HEK293 (cell line): ENCODE measurements around the gene HRCT1.

ENCODE experiments used
- CTCF ChIA-PET: fragments of 350-600 bp; formaldehyde crosslinking; extraction: SDS; loops from one replicate; lab custom pipeline; 2021; ENCODE audit warnings: antibody characterized with exemption; lab: Yijun Ruan, JAX
- POLR2A ChIA-PET: fragments of 300-600 bp; formaldehyde crosslinking; extraction: SDS; loops from one replicate; lab custom pipeline; 2020; ENCODE audit warnings: antibody characterized with exemption, inconsistent platforms; lab: Yijun Ruan, JAX
- H3K27ac ChIP-seq: fragments of 200-500 bp; sonication (Bioruptor generic); 2 replicates; pipeline ENCODE4 v1.5.1; 2014; ENCODE audit warnings: low read depth, low read length, control low read depth, inconsistent platforms; ENCODE audit errors: extremely low read depth
- H3K36me3 ChIP-seq, 2 experiments: fragments of 200-500 bp in 1 of 2; sonication (Bioruptor generic) in 1 of 2; 1 replicate in 1 of 2; 2 replicates in 1 of 2; pipeline ENCODE4 v1.5.1; 2014 to 2017; ENCODE audit warnings: inconsistent platforms in 2 of 2, low read length in 2 of 2; ENCODE audit not compliant: control insufficient read depth in 2 of 2, insufficient read depth in 1 of 2
- H3K4me1 ChIP-seq: fragments of 200-500 bp; sonication (Bioruptor generic); 2 replicates; pipeline ENCODE4 v1.5.1; 2014; ENCODE audit warnings: mild to moderate bottlenecking, low read length, inconsistent platforms; ENCODE audit not compliant: control insufficient read depth, insufficient read depth
- H3K4me3 ChIP-seq: 2 replicates; pipeline ENCODE4 v1.5.1; 2011; ENCODE audit warnings: low read depth, mild to moderate bottlenecking, control low read depth, low read length, moderate library complexity
- H3K9me3 ChIP-seq: fragments of 200-500 bp; sonication (Bioruptor generic); 2 replicates; pipeline ENCODE4 v1.5.1; 2014; ENCODE audit warnings: low read depth, low read length, inconsistent platforms; ENCODE audit not compliant: control insufficient read depth, insufficient read depth
- GFI1B ChIP-seq: fragments of 450-650 bp; formaldehyde crosslinking; IDR thresholded peaks from 2 replicates; pipeline ENCODE4 v1.5.1; 2016; ENCODE audit warnings: missing biosample characterization, missing genetic modification characterization
- REPIN1 ChIP-seq: fragments of 450-650 bp; formaldehyde crosslinking; IDR thresholded peaks from 2 replicates; pipeline ENCODE4 v1.5.1; 2017; ENCODE audit warnings: missing biosample characterization, missing genetic modification characterization, low read depth
- SCRT2 ChIP-seq: fragments of 450-650 bp; formaldehyde crosslinking; IDR thresholded peaks from 2 replicates; pipeline ENCODE4 v1.5.1; 2016; ENCODE audit warnings: missing biosample characterization, missing genetic modification characterization
- YY1 ChIP-seq: fragments of 450-650 bp; formaldehyde crosslinking; IDR thresholded peaks from 2 replicates; pipeline ENCODE4 v1.5.1; 2018; ENCODE audit warnings: missing biosample characterization, missing genetic modification characterization
- ZBTB8A ChIP-seq: fragments of 450-650 bp; formaldehyde crosslinking; IDR thresholded peaks from 2 replicates; pipeline ENCODE4 v1.5.1; 2016; ENCODE audit warnings: missing biosample characterization, missing genetic modification characterization
- ZNF146 ChIP-seq: fragments of 450-650 bp; formaldehyde crosslinking; IDR thresholded peaks from 2 replicates; pipeline ENCODE4 v1.5.1; 2016; ENCODE audit warnings: missing biosample characterization, missing genetic modification characterization
- ZNF202 ChIP-seq: fragments of 450-650 bp; formaldehyde crosslinking; IDR thresholded peaks from 2 replicates; pipeline ENCODE4 v1.5.1; 2016; ENCODE audit warnings: missing biosample characterization, missing genetic modification characterization, borderline replicate concordance
- ZNF214 ChIP-seq: fragments of 450-650 bp; formaldehyde crosslinking; IDR thresholded peaks from 2 replicates; pipeline ENCODE4 v1.5.1; 2017; ENCODE audit warnings: missing biosample characterization, mild to moderate bottlenecking, missing genetic modification characterization, borderline replicate concordance
- ZNF426 ChIP-seq: fragments of 450-650 bp; formaldehyde crosslinking; IDR thresholded peaks from 2 replicates; pipeline ENCODE4 v1.5.1; 2017; ENCODE audit warnings: missing biosample characterization, missing genetic modification characterization, mild to moderate bottlenecking, inconsistent platforms, moderate library complexity
- ZNF544 ChIP-seq: fragments of 450-650 bp; formaldehyde crosslinking; IDR thresholded peaks from 2 replicates; pipeline ENCODE4 v1.5.0; 2017; ENCODE audit warnings: missing biosample characterization, missing genetic modification characterization
- ZNF785 ChIP-seq: fragments of 450-650 bp; formaldehyde crosslinking; IDR thresholded peaks from 2 replicates; pipeline ENCODE4 v1.5.1; 2016; ENCODE audit warnings: missing biosample characterization, missing genetic modification characterization
- TF ChIP-seq, protein P1 (sequence below): fragments of 450-650 bp; formaldehyde crosslinking; IDR thresholded peaks from 2 replicates; pipeline ENCODE4 v1.5.1; 2016; ENCODE audit warnings: missing biosample characterization, missing genetic modification characterization
- TF ChIP-seq, protein P2 (sequence below): fragments of 450-650 bp; formaldehyde crosslinking; IDR thresholded peaks from 2 replicates; pipeline ENCODE4 v1.5.1; 2016; ENCODE audit warnings: missing biosample characterization, missing genetic modification characterization, borderline replicate concordance
- TF ChIP-seq, protein P3 (sequence below): fragments of 450-650 bp; formaldehyde crosslinking; IDR thresholded peaks from 2 replicates; pipeline ENCODE4 v1.5.1; 2016; ENCODE audit warnings: missing biosample characterization, missing genetic modification characterization
- TF ChIP-seq, protein P4 (sequence below): fragments of 450-650 bp; formaldehyde crosslinking; IDR thresholded peaks from 2 replicates; pipeline ENCODE4 v1.5.1; 2016; ENCODE audit warnings: missing biosample characterization, missing genetic modification characterization, borderline replicate concordance

Gene HRCT1

DNA sequence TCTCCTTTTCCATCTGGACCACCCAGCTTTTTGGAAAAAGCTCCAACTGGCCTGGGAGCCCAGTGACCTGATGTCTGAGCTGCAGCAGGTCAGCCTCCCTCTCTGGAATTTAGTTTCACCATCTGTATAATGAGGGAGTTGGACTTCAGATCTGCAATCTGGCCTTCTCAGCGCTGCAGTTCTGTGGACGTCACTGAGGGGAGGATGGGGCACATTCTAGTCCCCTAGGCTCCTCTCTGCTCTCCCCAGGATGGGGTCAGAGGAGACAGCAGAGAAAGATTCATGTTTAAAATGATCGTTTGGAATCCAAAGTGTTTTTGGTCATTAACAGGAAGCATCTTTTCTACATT, 46.0 kb upstream of the HRCT1 start:
- H3K4me1 ChIP-seq: no peaks in the 10 kb centered on the region
- ChIA-PET CTCF (interaction anchor here (0.5 to 1.5 kb wide), 3 partner anchors 15 to 22 kb away, joined by 3 to 5 read pairs (median 3); no protein-coding TSS in a partner anchor), POLR2A (no interaction called here)
- H3K27ac ChIP-seq: no peak overlapping the region
- TF ChIP-seq YY1 (no peak), ZNF146 (tag by site-specific recombination) (no peak), ZNF544 (tag by site-specific recombination) (no peak)
- TF ChIP-seq, protein P1, sequence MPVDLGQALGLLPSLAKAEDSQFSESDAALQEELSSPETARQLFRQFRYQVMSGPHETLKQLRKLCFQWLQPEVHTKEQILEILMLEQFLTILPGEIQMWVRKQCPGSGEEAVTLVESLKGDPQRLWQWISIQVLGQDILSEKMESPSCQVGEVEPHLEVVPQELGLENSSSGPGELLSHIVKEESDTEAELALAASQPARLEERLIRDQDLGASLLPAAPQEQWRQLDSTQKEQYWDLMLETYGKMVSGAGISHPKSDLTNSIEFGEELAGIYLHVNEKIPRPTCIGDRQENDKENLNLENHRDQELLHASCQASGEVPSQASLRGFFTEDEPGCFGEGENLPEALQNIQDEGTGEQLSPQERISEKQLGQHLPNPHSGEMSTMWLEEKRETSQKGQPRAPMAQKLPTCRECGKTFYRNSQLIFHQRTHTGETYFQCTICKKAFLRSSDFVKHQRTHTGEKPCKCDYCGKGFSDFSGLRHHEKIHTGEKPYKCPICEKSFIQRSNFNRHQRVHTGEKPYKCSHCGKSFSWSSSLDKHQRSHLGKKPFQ (tag by site-specific recombination): no peak
- TF ChIP-seq, protein P2, sequence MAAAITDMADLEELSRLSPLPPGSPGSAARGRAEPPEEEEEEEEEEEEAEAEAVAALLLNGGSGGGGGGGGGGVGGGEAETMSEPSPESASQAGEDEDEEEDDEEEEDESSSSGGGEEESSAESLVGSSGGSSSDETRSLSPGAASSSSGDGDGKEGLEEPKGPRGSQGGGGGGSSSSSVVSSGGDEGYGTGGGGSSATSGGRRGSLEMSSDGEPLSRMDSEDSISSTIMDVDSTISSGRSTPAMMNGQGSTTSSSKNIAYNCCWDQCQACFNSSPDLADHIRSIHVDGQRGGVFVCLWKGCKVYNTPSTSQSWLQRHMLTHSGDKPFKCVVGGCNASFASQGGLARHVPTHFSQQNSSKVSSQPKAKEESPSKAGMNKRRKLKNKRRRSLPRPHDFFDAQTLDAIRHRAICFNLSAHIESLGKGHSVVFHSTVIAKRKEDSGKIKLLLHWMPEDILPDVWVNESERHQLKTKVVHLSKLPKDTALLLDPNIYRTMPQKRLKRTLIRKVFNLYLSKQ (tag by site-specific recombination): no peak
- no peak overlapping the region for H3K4me3 ChIP-seq
- no peaks in the 10 kb centered on the region for H3K9me3 ChIP-seq
- H3K36me3 ChIP-seq: no peaks in the 10 kb centered on the region

DNA sequence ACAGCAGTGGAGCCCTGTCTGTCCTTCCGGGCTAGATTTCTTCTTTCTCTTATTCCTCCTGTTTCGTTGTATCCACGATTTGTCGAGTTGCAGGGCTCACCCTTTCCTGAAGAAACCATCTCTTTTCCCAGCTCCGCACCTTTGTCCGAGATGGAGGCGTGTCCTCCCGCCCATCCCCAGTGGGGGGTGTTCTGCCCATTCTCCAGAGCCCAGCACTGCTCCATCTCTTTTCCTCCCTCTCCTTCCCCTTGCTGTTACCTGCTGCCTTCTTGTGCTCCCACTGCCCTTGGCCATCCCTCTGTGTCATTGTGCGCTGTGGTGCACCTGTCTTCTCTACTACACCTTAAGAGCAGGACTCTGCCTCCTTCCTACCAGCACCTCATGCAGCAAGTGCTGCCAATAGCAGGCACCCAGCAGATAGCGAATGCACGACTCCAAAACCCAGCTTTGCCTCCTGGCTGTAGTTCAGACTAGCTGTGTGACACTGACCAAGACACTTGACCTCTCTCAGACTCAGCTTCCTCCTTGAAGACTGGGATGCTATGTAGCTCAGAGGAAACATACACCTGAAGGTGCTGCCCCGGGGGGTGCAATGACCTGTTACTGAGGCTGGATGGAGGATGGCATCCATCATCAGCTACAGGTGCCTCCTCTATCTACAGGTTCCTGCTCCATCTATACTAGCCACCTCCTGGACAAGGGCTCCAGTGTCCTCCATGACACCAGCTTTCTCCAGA, 44.7 kb upstream of the HRCT1 start:
- no peak for TF ChIP-seq ZNF426 (tag by site-specific recombination)
- peak; percentile 59 for TF ChIP-seq SCRT2 (tag by site-specific recombination)
- H3K4me3 ChIP-seq: no peak overlapping the region
- ChIA-PET POLR2A (no interaction called here), CTCF (interaction anchor here (1.0 to 4.1 kb wide), 3 partner anchors 20 to 71 kb away, joined by 3 to 26 read pairs (median 3); no protein-coding TSS in a partner anchor)
- H3K4me1 ChIP-seq: no peaks in the 10 kb centered on the region
- H3K9me3 ChIP-seq: no peaks in the 10 kb centered on the region
- no peak overlapping the region for H3K27ac ChIP-seq
- H3K36me3 ChIP-seq: no peaks in the 10 kb centered on the region

DNA sequence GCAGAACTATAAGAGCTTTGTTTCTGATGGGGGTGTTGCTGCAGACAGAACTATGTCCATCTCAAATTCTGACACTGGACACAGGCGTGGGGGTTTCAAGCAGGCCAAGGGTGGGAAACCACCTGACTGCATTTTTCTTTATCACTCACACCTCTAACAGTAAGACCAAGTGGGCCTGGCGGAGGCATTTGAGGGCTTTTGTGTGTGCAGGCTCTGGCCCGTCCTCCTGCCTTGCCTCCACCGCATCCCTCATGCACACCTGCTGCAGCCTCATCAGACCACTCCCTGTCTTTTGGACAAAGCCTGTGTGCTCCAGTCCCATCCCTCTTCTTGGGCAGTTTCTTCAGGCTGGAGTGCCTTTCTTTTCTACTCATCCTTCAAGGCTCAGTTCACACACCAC, 43.7 kb upstream of the HRCT1 start:
- no peaks in the 10 kb centered on the region for H3K4me1 ChIP-seq
- H3K4me3 ChIP-seq: no peak overlapping the region
- H3K9me3 ChIP-seq: no peaks in the 10 kb centered on the region
- H3K27ac ChIP-seq: no peak overlapping the region
- CTCF ChIA-PET: interaction anchor here (0.9 to 4.1 kb wide), 3 partner anchors 19 to 72 kb away, joined by 3 to 26 read pairs (median 3); no protein-coding TSS in a partner anchor
- POLR2A ChIA-PET: no interaction called here
- H3K36me3 ChIP-seq: no peaks in the 10 kb centered on the region
- TF ChIP-seq GFI1B (no peak), ZNF202 (tag by site-specific recombination) (no peak), REPIN1 (no peak), ZNF214 (tag by site-specific recombination) (no peak), ZBTB8A (tag by site-specific recombination) (no peak), ZNF785 (no peak)
- TF ChIP-seq, protein P3, sequence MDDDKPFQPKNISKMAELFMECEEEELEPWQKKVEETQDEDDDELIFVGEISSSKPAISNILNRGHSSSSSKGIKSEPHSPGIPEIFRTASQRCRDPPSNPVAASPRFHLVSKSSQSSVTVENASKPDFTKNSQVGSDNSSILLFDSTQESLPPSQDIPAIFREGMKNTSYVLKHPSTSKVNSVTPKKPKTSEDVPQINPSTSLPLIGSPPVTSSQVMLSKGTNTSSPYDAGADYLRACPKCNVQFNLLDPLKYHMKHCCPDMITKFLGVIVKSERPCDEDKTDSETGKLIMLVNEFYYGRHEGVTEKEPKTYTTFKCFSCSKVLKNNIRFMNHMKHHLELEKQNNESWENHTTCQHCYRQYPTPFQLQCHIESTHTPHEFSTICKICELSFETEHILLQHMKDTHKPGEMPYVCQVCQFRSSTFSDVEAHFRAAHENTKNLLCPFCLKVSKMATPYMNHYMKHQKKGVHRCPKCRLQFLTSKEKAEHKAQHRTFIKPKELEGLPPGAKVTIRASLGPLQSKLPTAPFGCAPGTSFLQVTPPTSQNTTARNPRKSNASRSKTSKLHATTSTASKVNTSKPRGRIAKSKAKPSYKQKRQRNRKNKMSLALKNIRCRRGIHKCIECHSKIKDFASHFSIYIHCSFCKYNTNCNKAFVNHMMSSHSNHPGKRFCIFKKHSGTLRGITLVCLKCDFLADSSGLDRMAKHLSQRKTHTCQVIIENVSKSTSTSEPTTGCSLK (tag by site-specific recombination): no peak
- TF ChIP-seq, protein P2 (tag by site-specific recombination): no peak
- TF ChIP-seq, protein P4, sequence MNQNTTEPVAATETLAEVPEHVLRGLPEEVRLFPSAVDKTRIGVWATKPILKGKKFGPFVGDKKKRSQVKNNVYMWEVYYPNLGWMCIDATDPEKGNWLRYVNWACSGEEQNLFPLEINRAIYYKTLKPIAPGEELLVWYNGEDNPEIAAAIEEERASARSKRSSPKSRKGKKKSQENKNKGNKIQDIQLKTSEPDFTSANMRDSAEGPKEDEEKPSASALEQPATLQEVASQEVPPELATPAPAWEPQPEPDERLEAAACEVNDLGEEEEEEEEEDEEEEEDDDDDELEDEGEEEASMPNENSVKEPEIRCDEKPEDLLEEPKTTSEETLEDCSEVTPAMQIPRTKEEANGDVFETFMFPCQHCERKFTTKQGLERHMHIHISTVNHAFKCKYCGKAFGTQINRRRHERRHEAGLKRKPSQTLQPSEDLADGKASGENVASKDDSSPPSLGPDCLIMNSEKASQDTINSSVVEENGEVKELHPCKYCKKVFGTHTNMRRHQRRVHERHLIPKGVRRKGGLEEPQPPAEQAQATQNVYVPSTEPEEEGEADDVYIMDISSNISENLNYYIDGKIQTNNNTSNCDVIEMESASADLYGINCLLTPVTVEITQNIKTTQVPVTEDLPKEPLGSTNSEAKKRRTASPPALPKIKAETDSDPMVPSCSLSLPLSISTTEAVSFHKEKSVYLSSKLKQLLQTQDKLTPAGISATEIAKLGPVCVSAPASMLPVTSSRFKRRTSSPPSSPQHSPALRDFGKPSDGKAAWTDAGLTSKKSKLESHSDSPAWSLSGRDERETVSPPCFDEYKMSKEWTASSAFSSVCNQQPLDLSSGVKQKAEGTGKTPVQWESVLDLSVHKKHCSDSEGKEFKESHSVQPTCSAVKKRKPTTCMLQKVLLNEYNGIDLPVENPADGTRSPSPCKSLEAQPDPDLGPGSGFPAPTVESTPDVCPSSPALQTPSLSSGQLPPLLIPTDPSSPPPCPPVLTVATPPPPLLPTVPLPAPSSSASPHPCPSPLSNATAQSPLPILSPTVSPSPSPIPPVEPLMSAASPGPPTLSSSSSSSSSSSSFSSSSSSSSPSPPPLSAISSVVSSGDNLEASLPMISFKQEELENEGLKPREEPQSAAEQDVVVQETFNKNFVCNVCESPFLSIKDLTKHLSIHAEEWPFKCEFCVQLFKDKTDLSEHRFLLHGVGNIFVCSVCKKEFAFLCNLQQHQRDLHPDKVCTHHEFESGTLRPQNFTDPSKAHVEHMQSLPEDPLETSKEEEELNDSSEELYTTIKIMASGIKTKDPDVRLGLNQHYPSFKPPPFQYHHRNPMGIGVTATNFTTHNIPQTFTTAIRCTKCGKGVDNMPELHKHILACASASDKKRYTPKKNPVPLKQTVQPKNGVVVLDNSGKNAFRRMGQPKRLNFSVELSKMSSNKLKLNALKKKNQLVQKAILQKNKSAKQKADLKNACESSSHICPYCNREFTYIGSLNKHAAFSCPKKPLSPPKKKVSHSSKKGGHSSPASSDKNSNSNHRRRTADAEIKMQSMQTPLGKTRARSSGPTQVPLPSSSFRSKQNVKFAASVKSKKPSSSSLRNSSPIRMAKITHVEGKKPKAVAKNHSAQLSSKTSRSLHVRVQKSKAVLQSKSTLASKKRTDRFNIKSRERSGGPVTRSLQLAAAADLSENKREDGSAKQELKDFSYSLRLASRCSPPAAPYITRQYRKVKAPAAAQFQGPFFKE (tag by site-specific recombination): no peak
